ENCODE results near the gene TMCC1. TPM values are rescaled to one million over a fixed set of nuclear protein-coding genes. Genes with fewer than 3 reads are reported as not detected.

Gene TMCC1
- total and polyA plus RNA-seq, 10 of the 15 experiments (the other 5 are each of a cell fraction or from before 2014, with no cell fraction given), result 2.3 to 21.1 (median 8.4) TPM

DNA sequence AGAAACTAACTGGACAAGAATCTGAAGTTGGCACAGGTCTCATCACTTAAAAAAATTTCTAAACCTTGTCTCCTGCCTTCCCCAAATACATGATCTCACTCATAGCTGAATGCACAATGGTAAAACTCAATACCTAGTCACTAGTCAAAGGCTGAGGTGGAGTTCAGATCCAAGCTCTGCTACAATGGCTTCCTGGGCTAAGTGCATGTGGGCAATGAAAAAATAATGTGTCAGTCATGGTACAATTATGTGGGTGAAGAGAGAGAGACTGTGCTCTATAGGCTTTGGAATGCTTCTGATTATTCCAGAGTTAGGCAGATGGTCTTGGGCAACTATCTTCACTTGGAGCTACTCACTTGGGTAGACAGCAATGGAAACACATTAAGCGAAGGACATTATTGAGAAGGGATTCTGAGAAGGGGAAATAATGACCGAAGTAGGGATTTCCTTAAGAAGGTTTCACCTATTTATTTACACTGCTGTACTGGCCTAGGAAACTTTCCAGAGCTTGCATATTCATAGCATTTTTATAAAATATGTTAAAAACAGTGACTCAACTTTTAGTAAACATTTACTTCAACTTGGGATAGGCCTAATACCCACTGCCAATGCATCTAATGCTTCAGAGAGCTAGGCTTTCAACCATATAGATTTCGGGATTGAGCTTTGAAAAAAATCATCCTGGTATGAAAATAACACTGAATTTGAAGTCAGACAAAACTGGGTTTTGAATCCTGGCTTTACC lies 228.3 kb downstream of the TMCC1 start:
- ChIA-PET CTCF (interaction anchor here (0.9 to 3.7 kb wide), 9 partner anchors 9 to 162 kb away, joined by 3 to 19 read pairs (median 4); no protein-coding TSS in a partner anchor), RAD21 (ENCODE audit: unreplicated experiment) (interaction anchor here (1.2 kb wide), 1 partner anchor 8 kb away, joined by 4 read pairs; no protein-coding TSS in a partner anchor)
- no TSS peak for BruUV-seq (replicated peaks)

More for the DNA sequence above, 228.3 kb downstream of the TMCC1 start:
- 100% methylated on average over 3 of the region's 3 CpGs for WGBS (ENCODE audit: insufficient coverage, insufficient replicate concordance, low lambda C conversion rate, missing lambda C conversion rate)
- in situ Hi-C loops (cut with MboI) (no loop called here), intact Hi-C loops (cut with micrococcal nuclease; ENCODE audit: unreplicated experiment) (no loop called here)
- Histone ChIP-seq H3K36me3 (ENCODE audit: control insufficient read depth in 2 of 2, insufficient read depth in 2 of 2, low read length in 1 of 2) (peaks cover 0 to 2% of the 10 kb centered on the region in 2 experiments; a peak in 1 of 4 replicates), H3K27me3 (replicated peaks in 1 of 2; ENCODE audit: control insufficient read depth in 2 of 2, insufficient read depth in 2 of 2, low read length in 1 of 2) (no peaks in the 10 kb centered on the region), H4K20me1 (ENCODE audit: control insufficient read depth, insufficient read depth) (no peaks in the 10 kb centered on the region), H3K27ac (ENCODE audit: control insufficient read depth, insufficient read depth) (no peak overlapping the region), H3K9me3 (replicated peaks; ENCODE audit: control insufficient read depth, insufficient read depth, low read length) (no peaks in the 10 kb centered on the region), H3K4me3 (no peak overlapping the region), H3K9ac (ENCODE audit: control insufficient read depth, insufficient read depth, low read length) (no peak overlapping the region), H3K79me2 (ENCODE audit: control insufficient read depth, insufficient read depth, low read length) (no peaks in the 10 kb centered on the region), H3K4me1 (ENCODE audit: control insufficient read depth, insufficient read depth, low read length) (no peaks in the 10 kb centered on the region), H2AFZ (ENCODE audit: control insufficient read depth, low read depth, low read length) (no peak overlapping the region), H3K4me2 (ENCODE audit: control insufficient read depth, insufficient read depth) (no peak overlapping the region)
- FAIRE-seq (no peak), DNase-seq (ENCODE audit: low read depth, low spot score) (no peak), ATAC-seq (no peak)
- POLR2A ChIA-PET, result interaction anchor here (0.6 to 2.9 kb wide), 2 partner anchors 7 to 265 kb away, joined by 4 to 11 read pairs; no protein-coding TSS in a partner anchor
- no peak for TF ChIP-seq SMAD1 (IDR thresholded peaks at IDR 0.05; ENCODE audit: low read depth, partially characterized antibody)
- no peak for TF ChIP-seq FOXK2 (IDR thresholded peaks at IDR 0.05)
- TF ChIP-seq ZNF217 (IDR thresholded peaks at IDR 0.05), result no peak
- TF ChIP-seq NFYA (IDR thresholded peaks at IDR 0.05; ENCODE audit: borderline replicate concordance, low read depth, low read length), result no peak
- TF ChIP-seq ESRRA (IDR thresholded peaks at IDR 0.05; ENCODE audit: low read length), result no peak
- TF ChIP-seq, protein P1, sequence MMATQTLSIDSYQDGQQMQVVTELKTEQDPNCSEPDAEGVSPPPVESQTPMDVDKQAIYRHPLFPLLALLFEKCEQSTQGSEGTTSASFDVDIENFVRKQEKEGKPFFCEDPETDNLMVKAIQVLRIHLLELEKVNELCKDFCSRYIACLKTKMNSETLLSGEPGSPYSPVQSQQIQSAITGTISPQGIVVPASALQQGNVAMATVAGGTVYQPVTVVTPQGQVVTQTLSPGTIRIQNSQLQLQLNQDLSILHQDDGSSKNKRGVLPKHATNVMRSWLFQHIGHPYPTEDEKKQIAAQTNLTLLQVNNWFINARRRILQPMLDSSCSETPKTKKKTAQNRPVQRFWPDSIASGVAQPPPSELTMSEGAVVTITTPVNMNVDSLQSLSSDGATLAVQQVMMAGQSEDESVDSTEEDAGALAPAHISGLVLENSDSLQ (IDR thresholded peaks at IDR 0.05), result no peak
- TF ChIP-seq MTA3 (IDR thresholded peaks at IDR 0.05; ENCODE audit: borderline replicate concordance, low read length), result no peak
- no peak for TF ChIP-seq MEF2B (IDR thresholded peaks at IDR 0.05; ENCODE audit: partially characterized antibody, poor library complexity, severe bottlenecking)
- TF ChIP-seq CREM (IDR thresholded peaks at IDR 0.05; ENCODE audit: low read depth), result no peak
- no peak for TF ChIP-seq LARP7 (IDR thresholded peaks at IDR 0.05)
- no peak for TF ChIP-seq MXI1 (IDR thresholded peaks at IDR 0.05; ENCODE audit: low read depth, low read length)
- no peak for TF ChIP-seq PAX8 (IDR thresholded peaks at IDR 0.05)
- no peak for TF ChIP-seq ZZZ3 (IDR thresholded peaks at IDR 0.05; ENCODE audit: control insufficient read depth, insufficient read length, low read depth)
- no peak for TF ChIP-seq ZBTB4 (CRISPR knock-in tag; IDR thresholded peaks at IDR 0.05)
- no peak for TF ChIP-seq YY1 (IDR thresholded peaks at IDR 0.05; ENCODE audit: low read depth, low read length)
- no peak for TF ChIP-seq IKZF1 (conservative IDR thresholded peaks at IDR 0.05)
- SMC1A ChIA-PET (ENCODE audit: uncharacterized antibody, unreplicated experiment), result interaction anchor here (0.5 to 3.5 kb wide), 8 partner anchors 9 to 202 kb away, joined by 3 to 12 read pairs (median 4); no protein-coding TSS in a partner anchor

Measured in GM12878 (cell line).